ENCODE measurements around the gene CRYZL1.

- TF ChIP-seq CTCF (conservative IDR thresholded peaks at IDR 0.05 in 1 of 2, IDR thresholded peaks at IDR 0.05 in 1 of 2; ENCODE audit: low read depth in 1 of 2, low read length in 2 of 2) (no peak), EZH2 (IDR thresholded peaks at IDR 0.05; ENCODE audit: low read length, missing control alignments) (no peak)
Measured at GRCh38 chr21:33544451-33545195, 96.9 kb downstream of the CRYZL1 start.
